ENCODE results near the gene MYOM1. TPM values are rescaled to one million over a fixed set of nuclear protein-coding genes. Genes with fewer than 3 reads are reported as not detected.

The MYOM1 gene
- total and polyA plus RNA-seq, 12 donors: 94.4 to 1,558 (median 870) TPM

- no peak overlapping the region for H3K4me3 ChIP-seq
- 53 to 65% methylated on average over 9 of the region's 9 CpGs for WGBS, 2 donors
- H3K4me1 ChIP-seq: peaks cover 0 to 13% (median 0%) of the 10 kb centered on the region in 9 donors
- H3K9me3 ChIP-seq: no peaks in the 10 kb centered on the region
- H3K27ac ChIP-seq: no peak overlapping the region
- H3K27me3 ChIP-seq: no peaks in the 10 kb centered on the region
- TF ChIP-seq, protein P1, sequence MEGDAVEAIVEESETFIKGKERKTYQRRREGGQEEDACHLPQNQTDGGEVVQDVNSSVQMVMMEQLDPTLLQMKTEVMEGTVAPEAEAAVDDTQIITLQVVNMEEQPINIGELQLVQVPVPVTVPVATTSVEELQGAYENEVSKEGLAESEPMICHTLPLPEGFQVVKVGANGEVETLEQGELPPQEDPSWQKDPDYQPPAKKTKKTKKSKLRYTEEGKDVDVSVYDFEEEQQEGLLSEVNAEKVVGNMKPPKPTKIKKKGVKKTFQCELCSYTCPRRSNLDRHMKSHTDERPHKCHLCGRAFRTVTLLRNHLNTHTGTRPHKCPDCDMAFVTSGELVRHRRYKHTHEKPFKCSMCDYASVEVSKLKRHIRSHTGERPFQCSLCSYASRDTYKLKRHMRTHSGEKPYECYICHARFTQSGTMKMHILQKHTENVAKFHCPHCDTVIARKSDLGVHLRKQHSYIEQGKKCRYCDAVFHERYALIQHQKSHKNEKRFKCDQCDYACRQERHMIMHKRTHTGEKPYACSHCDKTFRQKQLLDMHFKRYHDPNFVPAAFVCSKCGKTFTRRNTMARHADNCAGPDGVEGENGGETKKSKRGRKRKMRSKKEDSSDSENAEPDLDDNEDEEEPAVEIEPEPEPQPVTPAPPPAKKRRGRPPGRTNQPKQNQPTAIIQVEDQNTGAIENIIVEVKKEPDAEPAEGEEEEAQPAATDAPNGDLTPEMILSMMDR (IDR thresholded peaks at IDR 0.05): no peak
- ATAC-seq (peak in 1 of 8 donors; percentile 19), DNase-seq (no peak)
- peaks cover 0 to 91% (median 12%) of the 10 kb centered on the region in 9 donors for H3K36me3 ChIP-seq
- intact Hi-C loops (cut with DNase I): loop anchor here in 3 of 10 donors (10.0 kb wide), 3 partner anchors 56 to 196 kb away; no protein-coding TSS in a partner anchor
These were observed 99.4 kb downstream of the MYOM1 start for GRCh38 chr18:3120356-3120755.

- no peak overlapping the region for H3K4me3 ChIP-seq
- no peak for ATAC-seq
These were observed 100.1 kb downstream of the MYOM1 start for GRCh38 chr18:3119401-3120341.

GRCh38 chr18:3118195-3119010 lies 101.4 kb downstream of the MYOM1 start:
- Histone ChIP-seq H3K4me1 (peaks cover 0 to 13% (median 0%) of the 10 kb centered on the region in 9 donors), H3K27me3 (no peaks in the 10 kb centered on the region), H3K36me3 (peaks cover 0 to 96% (median 8%) of the 10 kb centered on the region in 9 donors), H3K4me3 (no peak overlapping the region), H3K9me3 (no peaks in the 10 kb centered on the region), H3K27ac (no peak overlapping the region)
- peak in 2 of 8 donors; percentile 7 to 28 for ATAC-seq
- 71 to 80% methylated on average over 10 of the region's 10 CpGs for WGBS, 2 donors
- intact Hi-C loops (cut with DNase I): no loop called here
- TF ChIP-seq, protein P1 (IDR thresholded peaks at IDR 0.05): no peak
- DNase-seq: no peak

More at GRCh38 chr18:3119401-3120341, 100.1 kb downstream of the MYOM1 start:
- 91 to 93% methylated on average over 12 of the region's 12 CpGs for WGBS, 2 donors
- no peak for DNase-seq
- Histone ChIP-seq H3K27ac (peak overlapping the region in 1 of 10 donors; percentile 4), H3K36me3 (peaks cover 0 to 91% (median 8%) of the 10 kb centered on the region in 9 donors), H3K4me1 (peaks cover 0 to 13% (median 0%) of the 10 kb centered on the region in 9 donors), H3K27me3 (no peaks in the 10 kb centered on the region), H3K9me3 (no peaks in the 10 kb centered on the region)
- TF ChIP-seq, protein P1 (IDR thresholded peaks at IDR 0.05): no peak
- intact Hi-C loops (cut with DNase I): loop anchor here in 3 of 10 donors (10.0 kb wide), 3 partner anchors 55 to 195 kb away; no protein-coding TSS in a partner anchor
